GM18511 (cell line): ENCODE results near the gene EVA1C.
A peak's percentile ranks its signal among the peaks of the same experiment; 100 is the strongest.
"Not testable (repeated sequence)": the region's sequence is repeated elsewhere in the genome, so short reads cannot be mapped to it uniquely, and the experiment has no call there.

Experiments used
- ATAC-seq: cut with Tn5 transposase; IDR thresholded peaks from one replicate; pipeline ENCODE4 v1.9.1; 2021; ENCODE audit warnings: mild to moderate bottlenecking, moderate library complexity; ENCODE audit not compliant: unreplicated experiment

EVA1C gene

DNA sequence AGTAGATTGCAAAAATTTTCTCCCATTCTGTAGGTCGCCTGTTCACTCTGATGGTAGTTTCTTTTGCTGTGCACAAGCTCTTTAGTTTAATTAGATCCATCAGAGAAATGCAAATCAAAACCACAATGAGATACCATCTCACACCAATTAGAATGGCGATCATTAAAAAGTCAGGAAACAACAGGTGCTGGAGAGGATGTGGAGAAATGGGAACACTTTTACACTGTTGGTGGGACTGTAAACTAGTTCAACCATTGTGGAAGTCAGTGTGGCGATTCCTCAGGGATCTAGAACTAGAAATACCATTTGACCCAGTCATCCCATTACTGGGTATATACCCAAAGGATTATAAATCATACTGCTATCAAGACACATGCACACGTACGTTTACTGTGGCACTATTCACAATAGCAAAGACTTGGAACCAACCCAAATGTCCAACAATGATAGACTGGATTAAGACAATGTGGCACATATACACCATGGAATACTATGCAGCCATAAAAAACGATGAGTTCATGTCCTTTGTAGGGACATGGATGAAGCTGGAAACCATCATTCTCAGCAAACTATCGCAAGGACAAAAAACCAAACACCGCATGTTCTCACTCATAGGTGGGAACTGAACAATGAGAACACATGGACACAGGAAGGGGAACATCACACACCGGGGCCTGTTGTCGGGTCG lies 21.8 kb upstream of the EVA1C start:
- not testable (repeated sequence) for ATAC-seq

DNA sequence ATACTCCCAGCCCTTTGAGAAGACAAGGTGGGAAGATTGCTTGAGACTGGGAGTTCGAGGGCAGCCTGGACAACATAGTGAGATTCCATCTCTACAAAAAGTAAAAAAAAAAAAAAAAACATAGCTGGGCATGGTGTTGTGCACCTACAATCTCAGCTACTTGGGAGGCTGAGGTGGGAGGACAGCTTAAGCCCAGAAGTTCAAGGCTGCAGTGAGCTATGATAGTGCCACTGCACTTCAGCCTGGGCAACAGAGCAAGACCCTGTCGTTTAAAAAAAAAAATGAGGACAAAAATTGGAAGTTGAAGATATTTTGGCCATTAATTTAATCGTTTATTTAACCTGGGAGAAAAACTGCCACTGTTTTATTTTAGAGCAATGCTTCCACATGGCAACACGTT lies 20.8 kb upstream of the EVA1C start:
- no peak for ATAC-seq

DNA sequence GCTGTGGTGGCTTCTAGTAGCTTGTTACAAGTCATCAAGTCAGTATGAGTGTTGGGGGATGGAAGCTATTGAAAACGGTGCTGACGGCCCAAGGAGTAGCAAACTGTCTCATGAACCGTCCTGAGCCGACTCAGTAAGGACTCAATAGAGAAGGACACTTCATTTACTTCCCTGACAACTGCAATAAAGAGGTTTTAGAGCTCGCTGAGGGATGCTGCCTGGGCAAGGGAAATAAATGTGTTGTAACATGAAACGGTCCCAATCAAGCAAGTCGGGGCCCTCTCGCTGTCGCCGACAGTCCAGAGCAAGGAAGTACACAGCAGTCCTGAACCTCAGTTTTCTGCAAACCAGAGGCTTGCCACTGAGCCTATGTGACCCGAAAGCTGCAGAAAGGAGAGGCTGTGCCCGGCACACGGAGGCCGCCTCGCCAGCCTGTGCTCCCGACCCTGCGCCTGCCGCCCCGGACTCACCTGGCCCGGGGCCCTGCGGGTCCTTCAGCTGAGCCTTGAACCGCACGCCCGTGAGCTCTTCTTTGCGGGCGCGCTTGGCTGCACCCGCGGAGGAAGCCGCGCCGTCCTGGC lies 20.1 kb upstream of the EVA1C start:
- ATAC-seq: peak; percentile 40

DNA sequence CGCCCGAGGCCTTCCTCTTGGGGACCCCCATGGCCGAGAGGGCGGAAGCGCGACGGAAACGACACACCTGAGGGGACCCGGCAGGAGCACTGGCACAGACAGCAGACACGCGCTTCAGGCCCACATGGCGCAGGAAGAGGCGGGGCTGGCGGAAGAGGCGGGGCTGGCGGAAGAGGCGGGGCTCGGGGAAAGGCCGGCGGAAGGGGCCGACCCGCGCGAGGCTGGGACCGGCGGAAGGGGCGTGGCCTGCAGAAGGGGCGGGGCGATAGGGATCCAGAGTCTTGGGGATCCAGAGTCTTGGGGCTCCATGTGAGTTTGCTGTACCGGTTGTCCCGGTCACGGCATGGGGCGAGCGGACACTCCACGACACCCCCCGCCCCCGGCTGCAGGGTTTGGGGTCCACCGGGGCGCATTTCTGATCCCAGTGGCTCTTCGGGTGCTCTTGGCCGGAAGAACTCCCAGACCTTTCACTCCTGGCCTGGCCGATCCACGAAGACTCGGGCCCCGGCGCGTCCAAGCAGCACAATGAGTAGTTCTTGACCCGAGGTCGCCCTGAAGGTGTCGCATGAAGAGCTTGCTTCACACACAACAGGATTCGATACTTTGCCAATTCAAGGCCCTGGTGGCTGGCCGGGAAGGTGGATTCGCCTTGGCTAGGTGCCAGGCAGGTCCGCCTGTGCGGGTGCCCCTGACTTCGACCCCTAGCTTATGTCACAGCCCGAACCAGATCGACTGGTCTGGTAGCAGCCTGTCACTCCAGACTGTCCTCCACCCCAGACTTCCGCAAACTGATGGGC lies 19.4 kb upstream of the EVA1C start, which contains the start of gene URB1:
TSS of gene URB1 (minus strand) at position 133 of the 797 bp plus-strand sequence. CDS start at position 31, 102 bp downstream.
- ATAC-seq: peak; percentile 89

DNA sequence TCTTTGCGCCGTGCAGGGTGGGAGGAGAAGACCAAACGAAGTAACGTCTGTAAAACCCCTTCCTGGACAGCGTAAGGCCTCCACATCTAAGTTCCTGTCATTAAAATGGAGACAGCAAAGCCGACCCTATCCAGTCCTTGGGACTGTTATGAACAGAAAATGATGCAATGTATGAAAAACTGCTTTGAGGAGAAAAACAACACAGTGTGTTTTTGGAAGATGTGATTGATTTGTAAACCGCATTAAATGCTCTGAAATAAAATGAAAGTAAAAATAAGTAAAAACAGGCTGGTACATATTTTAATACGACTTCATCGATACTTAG lies 18.9 kb upstream of the EVA1C start:
- no peak for ATAC-seq

DNA sequence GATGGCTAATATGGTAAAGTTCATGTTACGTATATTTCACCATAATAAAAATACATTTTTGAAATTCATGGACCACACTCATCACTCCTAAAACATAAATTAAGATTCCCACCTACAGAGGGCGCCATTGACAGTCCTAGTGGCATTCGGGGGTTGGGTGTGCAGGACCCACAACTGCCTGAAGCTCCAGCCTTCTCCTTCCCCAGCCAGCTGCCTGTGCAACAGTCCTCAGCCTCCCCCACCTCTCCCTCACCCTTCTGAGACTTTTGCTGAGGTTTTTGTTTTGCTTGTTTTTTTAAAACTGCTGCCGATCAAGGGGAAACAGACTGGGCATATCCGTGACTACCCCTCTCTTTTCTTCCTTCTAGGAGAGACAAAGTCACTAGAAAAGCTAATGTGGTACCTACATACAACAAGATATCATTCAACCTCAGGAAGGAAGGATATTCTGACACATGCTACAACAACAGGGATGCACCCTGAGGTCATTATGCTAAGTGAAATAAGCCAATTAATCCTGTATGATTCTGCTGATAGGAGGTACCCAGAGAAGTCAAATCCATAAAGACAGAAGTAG lies 9.2 kb upstream of the EVA1C start:
- ATAC-seq: no peak

DNA sequence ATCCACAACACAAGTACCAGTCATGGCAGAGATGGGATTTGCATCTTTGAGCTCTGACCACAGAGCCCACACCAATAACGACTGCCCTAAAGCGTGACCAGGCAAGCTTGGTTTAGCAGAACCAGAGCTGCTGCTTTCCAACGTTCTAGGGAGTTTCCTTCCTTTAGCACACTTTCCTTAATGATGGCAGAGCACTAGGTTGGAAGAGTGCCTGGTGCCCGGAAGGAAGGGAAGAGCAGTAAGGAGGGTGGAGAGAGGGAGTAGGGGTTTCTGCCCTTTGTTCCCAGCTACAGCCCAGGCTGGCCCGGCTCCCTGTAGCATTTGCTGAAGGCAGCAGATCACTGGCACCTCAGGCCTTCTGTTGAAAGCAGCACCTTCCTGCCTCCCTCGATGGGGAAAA lies 6.1 kb upstream of the EVA1C start:
- no peak for ATAC-seq

DNA sequence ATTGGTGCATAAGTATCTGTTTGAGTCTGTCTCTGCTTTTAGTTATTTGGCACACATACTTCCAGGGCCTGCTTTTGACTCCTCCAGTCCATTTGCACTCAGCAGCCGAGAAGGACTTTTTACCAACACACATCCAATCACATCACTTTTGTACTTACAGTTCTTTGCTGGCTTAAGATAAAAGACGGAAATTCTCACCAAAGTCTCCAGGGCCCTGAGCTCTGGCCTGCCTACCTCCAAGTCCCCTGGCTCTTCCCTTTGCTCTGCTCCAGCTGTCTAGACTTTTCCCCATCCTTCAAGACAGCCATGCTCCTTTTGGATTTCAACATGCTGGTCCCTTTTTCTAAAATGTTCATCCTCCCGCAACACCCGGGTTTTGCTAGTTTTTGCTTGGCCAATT lies 2.2 kb upstream of the EVA1C start:
- ATAC-seq: no peak

DNA sequence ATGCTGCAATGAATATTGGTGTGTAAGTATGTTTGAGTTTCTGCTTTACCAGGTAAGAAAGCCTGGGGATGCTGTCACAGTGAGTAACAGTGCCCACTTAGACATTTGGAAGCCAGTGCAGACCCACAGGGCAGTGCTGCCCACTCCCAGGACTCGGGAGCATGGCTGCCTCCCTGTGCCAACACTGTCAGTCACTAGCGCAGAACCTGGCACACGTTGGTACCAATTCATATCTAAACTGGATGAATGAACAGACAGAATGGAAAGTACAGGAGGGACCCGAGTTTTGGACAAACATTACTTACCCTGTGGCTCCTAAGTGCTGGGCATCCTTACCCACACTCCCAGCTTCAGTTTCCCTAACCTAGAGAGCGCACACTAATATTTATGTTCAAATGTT lies 1.6 kb upstream of the EVA1C start:
- no peak for ATAC-seq

DNA sequence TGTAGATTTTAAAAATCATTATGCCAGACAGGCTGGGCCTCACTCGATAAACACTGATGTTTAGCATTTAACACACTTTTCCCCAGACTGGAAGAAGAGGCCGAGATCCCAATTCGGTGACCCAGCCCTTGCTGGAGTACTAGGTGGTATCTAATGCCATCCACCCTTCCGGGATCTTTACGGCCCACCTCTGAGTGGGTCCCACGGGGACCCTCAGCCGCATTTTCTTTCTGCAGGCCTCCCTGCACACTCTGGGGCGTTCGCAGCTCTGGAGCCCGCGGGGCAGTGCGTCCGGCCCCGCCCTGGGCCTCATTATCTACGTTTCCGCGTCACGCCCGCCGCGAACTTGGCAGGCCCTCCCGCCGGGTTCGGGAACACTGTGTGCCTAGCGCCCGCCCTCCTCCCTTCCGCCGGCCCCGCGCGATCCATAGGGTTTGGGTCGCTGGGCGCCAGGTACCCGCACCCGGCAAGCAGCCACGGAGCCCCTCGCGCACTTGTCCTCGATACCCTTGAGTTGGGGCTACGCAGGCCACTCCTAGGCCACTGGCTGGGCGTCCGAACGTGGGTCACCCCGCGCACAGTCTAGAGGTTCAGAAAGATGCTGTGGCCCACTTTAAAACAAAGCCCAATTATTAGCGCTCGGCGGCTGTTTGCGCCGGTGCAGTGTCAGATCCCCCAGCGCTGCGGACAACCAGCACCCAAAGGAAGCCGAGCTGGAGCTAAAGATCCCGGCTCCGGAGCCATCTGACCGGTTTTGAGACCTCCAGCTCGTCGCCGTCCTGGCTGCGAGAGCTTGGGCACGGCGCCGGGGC lies 950 bp upstream of the EVA1C start:
- no peak for ATAC-seq

DNA sequence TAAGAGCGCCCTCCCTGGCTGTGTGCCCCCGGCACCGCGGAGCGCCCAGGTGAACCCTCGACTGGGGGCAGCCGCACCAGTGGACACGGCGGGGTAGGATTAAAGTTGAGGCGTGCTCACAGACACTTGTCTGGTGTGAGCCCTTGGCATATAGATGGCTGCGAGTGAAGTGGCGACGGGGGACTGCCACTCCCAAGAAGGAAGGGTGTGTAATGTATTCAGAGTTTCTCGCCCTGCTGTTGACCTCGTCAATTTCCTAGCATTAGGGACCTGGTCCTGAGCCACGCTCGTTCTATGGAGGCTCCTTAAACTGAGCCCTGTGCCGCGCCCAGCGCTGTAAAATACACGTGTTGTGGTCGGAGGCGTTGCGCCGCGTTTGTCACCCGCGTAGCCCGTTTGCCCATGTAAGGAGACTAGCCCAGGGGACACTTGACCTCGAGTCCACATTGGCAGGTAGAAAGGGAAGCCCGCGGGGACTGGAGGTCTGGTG lies 554 bp downstream of the EVA1C start:
- ATAC-seq: no peak

DNA sequence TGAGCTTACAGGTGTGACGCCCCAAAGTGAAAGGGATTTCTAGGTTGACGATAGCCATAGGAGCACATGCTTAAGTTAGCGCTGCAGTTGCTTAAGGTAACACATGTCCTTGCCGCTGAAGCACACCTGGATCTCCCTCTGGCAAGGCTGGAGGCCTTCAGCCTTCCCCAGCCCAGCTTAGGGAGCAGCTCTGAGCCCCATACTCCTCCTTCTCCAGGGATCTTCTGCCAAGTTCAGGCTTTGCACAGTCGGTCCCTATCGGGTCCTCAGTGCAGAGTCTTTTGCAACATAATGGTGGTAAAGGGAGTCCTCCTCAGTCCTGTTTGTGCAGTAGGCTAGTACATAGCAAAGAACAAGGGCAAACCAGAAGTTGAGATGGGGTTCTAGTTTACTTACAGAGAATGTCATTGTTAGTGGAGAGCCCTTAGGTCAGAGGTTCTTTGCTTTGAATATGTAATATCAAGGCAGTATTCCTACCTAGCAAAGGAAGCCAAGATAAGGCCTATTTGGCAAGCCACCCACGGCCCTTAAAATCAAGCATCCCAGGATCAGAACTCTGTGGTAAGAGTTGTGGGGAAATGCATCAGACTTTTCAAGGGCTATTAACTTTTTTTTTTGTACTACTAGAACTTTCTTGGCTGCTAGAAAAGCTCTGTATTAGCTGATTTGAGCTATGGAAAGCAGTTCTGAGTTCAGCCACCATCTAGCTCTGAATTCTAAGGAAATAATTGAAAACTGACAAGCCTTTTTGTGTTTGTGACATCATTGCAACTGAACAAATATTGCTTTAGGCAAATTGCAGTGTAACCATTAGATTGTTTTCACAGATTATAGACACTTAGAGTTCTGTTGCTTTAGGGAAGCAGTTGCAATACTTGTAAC lies 1.4 kb downstream of the EVA1C start:
- no peak for ATAC-seq

DNA sequence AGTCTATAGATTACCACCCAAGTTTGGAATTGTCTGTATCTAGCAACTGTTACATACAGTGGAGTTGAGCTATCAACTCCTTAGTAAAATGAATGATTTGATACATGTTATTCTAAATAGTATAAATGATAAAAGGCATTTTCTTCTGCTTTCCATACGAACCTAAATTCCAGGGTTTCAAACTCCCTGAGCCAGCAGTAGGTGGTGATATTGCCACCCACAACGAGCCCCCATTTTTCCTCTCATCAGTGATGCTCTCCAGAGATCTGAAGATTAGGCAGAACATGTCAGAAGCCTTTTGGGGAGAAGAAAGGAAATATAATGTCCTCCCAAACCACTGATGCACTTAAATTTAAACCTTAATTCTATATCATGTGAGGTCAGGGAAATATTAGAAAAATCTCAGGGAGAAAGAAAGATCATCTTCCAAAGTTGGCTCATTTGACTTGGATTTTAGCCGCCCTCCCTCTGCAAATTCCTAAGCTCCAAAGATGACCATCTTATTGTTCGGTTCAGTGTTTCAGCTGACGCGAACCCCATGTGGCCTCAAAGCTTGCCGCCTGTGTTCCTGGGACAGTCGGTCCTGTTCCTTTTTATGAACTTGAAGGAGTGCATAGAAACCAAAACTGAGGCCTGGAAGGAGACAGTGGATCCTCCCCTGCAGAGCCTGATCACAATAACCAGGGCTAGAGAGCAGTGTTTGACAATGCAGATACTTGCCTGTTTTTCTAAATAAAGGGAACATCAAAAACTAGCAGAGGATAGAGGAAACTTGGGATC lies 2.3 kb downstream of the EVA1C start:
- ATAC-seq: no peak

DNA sequence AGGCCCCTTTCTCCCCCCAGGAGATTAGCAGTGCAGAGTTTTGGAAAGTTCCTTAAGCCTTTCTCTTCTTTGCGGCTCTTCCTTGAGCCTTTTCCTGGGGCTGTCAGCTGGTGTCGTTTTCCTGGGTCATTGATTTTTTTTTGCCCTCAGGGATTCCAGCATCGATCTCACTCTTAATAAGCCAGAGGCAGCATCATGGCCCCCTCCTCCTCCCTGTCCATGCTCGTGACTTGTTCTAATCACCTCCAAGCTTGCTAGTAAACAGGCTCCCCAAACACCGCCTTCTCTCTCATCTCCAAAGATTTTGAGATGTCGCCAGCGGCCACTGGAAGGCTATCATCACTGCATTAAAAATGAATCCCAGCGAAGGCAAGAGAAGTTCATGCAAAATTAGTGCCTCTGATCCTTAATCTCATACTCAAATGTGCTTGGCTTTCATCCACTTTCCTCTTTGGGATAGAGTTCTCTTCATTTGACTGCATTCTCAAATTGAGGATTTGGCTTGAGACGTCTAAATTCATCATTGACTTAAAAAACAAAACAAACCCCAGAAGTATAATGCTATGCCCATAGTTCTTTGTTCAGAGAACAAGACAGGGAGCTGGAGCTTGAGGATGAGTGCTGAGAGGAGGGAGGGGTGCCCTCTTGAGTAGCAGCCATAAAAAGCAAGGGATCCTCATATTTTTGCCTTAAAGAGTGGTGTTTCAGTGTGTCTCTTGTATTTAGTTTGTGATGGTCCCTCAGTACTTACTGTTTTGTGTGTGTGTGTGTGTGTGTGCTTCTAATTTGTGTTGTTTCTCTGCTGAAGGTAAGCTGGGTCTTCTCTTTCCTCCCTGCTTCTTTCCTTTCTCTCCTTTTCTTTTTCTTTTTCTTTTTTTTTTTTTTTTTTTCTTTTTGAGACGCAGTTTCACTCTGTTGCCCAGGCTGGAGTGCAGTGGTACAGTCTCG lies 3.2 kb downstream of the EVA1C start:
- ATAC-seq: no peak

DNA sequence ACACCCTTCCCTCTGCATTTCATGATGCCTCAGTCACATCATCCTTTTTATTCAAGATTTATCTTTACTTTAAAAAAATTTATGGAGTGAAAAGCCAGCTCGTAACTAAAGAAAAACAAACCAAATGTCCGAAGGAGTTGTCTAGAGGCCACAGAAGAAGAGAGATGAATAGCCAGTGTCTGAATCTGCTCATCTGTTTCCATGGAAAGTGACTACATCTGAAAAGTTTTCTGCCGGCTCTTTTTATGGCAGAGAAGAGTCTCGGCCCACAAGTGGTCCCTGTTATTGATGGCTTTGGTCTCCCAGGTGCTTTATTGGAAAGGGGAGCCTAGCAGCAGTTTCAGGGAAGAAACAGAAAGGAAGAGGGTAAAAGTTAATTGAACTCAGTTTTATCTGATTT lies 5.6 kb downstream of the EVA1C start:
- ATAC-seq: no peak

DNA sequence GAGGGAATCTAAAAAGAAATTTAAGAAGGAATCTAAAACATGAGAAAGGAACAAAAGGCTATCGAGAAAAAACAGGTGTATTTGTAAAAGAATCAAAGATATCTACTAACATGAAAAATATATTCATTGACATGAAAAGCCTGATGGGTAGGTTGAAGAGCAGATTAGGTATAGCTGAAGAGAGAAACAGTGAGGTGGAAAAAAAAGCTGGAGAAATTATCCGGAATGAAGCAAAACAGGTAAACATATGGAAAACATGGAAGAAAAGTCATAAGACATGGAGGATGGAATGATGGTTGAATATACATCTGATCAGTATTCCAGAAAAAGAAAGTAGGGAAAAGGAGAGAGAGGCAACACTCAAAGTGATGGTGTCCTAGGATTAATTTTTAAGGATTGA lies 9.6 kb downstream of the EVA1C start:
- no peak for ATAC-seq

DNA sequence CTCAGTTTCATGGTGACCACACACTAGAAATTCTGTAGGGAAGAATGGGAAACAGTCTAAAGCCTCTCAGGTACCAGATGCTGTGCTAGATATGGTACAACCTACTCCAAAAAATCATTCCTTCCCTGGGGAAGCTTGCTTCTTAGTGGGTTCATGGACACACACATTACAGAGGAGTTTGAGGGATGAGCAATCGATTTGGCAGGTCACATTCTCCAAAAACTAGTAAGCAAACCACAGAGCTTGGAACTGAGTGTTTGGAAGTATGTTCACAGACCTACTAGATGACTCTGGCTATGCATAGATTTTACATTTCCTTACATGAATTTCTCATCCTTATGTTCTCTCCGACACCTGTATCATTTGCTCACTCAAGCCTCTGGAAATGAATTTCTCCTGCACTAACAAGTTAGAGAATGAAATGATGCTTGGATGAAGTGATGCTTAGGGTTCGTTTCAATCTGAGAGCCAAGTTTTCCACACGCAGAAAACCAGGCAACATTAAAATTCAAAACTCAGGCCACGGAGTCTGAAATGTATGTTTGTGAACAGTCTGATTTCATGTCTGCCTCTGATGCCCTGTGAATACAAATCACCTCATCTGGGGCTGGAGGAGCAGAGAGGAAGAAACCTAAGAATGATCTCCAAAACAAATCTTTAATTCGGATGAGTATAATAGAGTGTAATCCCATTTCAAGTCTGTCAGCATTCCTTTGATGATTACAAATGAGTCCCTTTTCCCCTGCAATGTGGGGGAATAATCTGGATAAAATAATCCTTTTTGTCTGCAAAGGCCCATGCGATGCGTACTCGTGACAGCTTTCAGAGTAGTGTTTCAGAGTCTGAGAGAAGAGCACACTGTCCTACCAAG lies 11.0 kb downstream of the EVA1C start:
- no peak for ATAC-seq
